D721Med (cell line): Measurements from ENCODE around the gene HES4.

Experiments used
- DNase-seq: peaks from one replicate; pipeline ENCODE4 v3.0.0; 2011; ENCODE audit warnings: low spot score; ENCODE audit not compliant: insufficient read length
- FAIRE-seq: peaks from 2 replicates; lab custom pipeline; 2011; peaks lifted over from hg19 to GRCh38; lab: Jason Lieb, UNC
- TF ChIP-seq, protein P1 (sequence below): IDR thresholded peaks from 2 replicates; pipeline ENCODE4 v1.5.1; 2012; ENCODE audit warnings: mild to moderate bottlenecking, control low read depth; ENCODE audit not compliant: insufficient read depth; ENCODE audit errors: missing control alignments

The HES4 gene

GRCh38 chr1:1026599-1027413 lies 26.9 kb upstream of the HES4 start:
- TF ChIP-seq, protein P1, sequence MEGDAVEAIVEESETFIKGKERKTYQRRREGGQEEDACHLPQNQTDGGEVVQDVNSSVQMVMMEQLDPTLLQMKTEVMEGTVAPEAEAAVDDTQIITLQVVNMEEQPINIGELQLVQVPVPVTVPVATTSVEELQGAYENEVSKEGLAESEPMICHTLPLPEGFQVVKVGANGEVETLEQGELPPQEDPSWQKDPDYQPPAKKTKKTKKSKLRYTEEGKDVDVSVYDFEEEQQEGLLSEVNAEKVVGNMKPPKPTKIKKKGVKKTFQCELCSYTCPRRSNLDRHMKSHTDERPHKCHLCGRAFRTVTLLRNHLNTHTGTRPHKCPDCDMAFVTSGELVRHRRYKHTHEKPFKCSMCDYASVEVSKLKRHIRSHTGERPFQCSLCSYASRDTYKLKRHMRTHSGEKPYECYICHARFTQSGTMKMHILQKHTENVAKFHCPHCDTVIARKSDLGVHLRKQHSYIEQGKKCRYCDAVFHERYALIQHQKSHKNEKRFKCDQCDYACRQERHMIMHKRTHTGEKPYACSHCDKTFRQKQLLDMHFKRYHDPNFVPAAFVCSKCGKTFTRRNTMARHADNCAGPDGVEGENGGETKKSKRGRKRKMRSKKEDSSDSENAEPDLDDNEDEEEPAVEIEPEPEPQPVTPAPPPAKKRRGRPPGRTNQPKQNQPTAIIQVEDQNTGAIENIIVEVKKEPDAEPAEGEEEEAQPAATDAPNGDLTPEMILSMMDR, result no peak
- no peak for FAIRE-seq

DNA sequence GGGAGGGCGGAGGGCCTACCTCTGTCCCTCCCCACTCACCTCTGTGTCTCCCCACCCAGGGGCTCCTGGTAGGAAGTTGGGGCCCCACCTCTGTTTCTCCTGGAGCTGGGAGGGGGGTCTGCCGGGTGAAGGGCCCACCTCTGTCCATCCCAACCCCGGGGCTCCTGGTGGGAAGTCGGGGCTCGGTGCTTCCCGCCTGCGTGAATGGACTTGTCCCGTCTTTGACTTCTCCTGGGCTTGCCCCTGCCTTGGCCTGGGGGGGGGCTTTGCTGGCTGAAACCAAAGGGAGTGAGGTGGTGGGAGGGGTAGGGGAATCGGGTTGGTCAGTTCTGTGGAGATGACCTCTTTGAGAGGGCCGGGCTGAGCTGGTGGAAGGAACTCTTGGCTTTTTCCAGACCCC lies 25.8 kb upstream of the HES4 start:
- FAIRE-seq (no peak), DNase-seq (no peak)
- TF ChIP-seq, protein P1, result no peak

More at GRCh38 chr1:1026599-1027413, 26.9 kb upstream of the HES4 start:
- DNase-seq, result no peak

DNA sequence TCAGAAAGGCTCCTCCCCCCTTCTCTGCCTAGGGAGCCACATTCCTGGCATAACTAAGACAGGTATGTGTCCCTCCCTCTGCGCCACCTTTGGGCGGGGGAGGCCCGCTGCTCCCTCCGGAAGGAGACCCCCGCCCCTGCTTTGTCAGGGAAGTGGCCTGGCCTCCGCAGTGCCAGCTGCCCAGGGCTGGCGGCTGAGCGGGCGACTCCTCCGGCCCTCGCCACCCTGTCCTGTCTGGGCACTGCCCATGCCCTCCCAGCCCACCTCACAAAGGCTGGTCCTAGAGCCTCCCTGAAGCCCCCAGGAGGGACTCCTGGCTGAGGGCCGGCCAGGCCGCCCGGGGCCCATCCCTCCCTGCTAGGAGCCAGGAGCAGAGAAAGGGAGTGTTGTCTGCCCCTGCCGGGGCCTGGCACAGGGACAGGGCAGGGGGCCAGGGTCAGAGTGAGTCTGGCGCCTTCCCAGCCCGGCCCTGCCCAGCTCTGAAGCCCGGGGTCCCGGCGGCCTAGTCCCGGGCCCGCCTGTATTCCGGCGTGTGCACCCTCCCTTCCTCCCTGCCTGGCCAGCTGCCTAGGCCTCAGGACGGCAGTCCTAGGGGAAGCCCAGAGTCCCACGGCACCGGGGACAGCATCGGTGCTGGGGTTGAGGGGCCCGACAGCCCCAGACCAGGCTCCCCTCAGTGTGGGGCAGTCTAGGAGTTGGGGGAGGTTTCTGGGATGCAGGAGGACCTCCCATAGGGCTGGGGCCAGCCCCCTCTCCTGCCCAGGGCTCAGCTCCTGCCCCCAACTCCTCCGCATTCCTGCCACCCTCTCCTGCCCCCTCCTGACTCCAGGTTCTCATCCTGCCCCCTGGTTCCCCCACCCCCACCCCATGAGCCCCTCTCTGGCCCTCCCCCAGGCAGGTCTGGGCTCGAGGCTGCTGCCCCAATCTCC lies 25.1 kb upstream of the HES4 start:
- FAIRE-seq, result no peak
- no peak for DNase-seq
- TF ChIP-seq, protein P1, result no peak

DNA sequence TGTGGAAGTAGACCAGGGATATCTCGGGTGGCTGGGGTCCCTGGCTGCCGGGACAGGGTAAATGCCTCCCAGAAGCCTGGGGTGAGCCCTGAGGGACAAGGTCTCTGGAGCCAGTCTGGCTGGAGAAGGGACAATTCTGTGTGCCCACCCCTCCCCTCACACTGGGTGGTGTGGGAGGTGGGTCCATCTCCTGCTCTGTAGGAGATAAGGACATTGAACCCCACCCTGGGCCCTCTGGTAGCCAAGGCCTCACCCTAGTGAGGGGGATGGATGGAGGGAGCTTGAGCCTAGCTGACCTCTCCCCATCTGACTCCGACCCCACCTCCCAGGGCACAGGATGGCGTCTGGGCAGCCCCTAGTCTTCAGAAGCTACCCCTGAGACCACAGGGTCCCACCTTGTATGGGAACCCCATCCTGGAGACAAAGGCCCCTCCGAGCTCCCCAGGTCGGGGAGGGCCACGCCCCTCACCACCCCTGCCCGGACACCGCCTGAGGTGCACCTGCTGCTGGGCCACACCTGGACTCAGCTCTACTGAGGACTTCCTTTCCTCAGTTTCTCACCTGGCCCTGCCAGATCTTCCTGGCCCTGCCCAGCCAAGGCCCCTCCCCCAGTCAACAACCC lies 24.4 kb upstream of the HES4 start:
- FAIRE-seq (no peak), DNase-seq (no peak)
- TF ChIP-seq, protein P1, result no peak

GRCh38 chr1:1023700-1024099 lies 23.8 kb upstream of the HES4 start:
- no peak for DNase-seq

DNA sequence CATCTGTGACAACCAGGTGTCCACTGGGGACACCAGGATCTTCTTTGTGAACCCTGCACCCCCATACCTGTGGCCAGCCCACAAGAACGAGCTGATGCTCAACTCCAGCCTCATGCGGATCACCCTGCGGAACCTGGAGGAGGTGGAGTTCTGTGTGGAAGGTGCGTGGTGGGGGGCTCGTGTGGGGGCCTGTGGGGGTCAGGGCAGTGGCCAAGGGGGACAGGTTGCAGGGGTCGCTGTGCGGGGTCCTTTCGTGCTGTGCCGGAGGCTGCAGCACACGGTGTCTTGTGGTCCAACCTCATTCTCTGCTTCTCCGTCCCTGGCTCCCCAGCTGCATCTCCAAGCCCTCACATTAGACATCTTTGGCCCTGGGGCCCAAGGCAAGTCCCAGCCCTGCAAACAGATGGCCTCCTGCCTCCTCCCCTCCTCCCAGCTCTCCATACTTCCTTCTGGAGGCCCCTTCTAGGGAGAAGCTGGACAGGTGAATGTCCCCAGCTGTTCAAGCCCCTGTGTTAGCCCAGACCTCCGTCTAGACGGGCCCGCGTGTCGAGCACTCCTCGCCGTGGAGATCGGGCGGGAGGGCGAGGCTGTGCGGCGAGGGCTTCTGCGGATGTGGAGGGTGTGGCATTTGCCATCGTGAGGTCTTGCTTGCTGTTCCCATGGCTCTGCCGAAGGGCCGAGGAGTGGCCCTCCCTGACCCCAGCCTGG lies 22.6 kb upstream of the HES4 start:
- DNase-seq, result no peak
- no peak for FAIRE-seq
- TF ChIP-seq, protein P1, result no peak

More at GRCh38 chr1:1023700-1024099, 23.8 kb upstream of the HES4 start:
- FAIRE-seq, result no peak
- TF ChIP-seq, protein P1, result no peak
